ENCODE data around the gene PTMS.

DNA sequence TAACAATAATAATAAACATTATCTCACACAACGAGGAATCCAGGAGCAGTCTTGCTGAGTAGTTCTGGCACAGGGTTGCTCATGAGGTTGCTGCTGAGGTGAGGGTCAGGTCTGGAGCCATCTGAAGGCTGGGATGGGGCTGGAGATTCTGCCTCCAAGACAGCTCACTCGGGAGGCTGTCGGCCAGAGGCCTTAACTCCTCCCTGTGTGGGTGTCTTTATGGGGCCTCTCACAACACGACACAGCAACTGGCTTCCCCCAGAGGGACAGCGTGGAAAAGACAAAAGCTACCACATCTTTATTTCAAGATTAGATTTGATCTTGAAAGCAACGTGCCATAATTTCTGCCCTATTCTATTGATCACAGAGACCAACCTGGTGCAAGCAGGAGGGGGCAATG is 16.0 kb downstream of the PTMS start:
- TF ChIP-seq, protein P1, sequence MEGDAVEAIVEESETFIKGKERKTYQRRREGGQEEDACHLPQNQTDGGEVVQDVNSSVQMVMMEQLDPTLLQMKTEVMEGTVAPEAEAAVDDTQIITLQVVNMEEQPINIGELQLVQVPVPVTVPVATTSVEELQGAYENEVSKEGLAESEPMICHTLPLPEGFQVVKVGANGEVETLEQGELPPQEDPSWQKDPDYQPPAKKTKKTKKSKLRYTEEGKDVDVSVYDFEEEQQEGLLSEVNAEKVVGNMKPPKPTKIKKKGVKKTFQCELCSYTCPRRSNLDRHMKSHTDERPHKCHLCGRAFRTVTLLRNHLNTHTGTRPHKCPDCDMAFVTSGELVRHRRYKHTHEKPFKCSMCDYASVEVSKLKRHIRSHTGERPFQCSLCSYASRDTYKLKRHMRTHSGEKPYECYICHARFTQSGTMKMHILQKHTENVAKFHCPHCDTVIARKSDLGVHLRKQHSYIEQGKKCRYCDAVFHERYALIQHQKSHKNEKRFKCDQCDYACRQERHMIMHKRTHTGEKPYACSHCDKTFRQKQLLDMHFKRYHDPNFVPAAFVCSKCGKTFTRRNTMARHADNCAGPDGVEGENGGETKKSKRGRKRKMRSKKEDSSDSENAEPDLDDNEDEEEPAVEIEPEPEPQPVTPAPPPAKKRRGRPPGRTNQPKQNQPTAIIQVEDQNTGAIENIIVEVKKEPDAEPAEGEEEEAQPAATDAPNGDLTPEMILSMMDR (IDR thresholded peaks at IDR 0.05): no peak
- TF ChIP-seq POLR2A (IDR thresholded peaks at IDR 0.05) (no peak), EP300 (IDR thresholded peaks at IDR 0.05) (no peak)

Data from sigmoid colon (tissue), 4 donors.